Activated CD8-positive, alpha-beta memory T cell treated with anti-CD3 and anti-CD28 coated beads, Interleukin-2, amount 50 U/mL, for 24 hours (primary cell): ENCODE results near the gene ITIH2.

Experiments used
- DNase-seq: peaks from one replicate; pipeline ENCODE4 v3.0.0-alpha.2; 2020; ENCODE audit errors: extremely low read depth

Gene ITIH2

DNA sequence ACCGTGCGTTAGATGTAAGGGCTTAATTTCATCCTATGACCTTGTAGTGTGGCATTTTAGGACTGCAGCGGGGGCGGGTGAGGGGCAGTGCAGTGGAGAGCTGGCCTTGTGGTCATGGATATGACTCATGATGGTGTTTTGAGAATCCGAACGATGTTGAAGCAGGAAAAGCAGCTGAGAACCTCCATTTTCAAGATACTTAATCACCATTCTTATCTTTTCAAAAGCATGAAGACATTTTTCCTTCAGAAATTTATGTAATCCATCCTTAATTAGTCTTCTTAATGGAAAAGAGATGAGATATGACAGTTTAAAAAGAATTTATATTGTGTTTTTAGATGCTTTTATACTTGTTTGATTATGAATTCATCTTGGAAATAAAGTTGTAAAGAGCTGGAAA is 94.5 kb downstream of the ITIH2 start:
- DNase-seq, result no peak
